NCI-H510A treated with DMSO at 0.1 percent for 48 hours (cell line): ENCODE results near the gene HIPK4.
"Not testable (repeated sequence)": the region's sequence is repeated elsewhere in the genome, so short reads cannot be mapped to it uniquely, and the experiment has no call there.

ENCODE experiments used
- DNase-seq: peaks from one replicate; lab custom pipeline; 2025; lab: John Stamatoyannopoulos, UW

HIPK4 gene

DNA sequence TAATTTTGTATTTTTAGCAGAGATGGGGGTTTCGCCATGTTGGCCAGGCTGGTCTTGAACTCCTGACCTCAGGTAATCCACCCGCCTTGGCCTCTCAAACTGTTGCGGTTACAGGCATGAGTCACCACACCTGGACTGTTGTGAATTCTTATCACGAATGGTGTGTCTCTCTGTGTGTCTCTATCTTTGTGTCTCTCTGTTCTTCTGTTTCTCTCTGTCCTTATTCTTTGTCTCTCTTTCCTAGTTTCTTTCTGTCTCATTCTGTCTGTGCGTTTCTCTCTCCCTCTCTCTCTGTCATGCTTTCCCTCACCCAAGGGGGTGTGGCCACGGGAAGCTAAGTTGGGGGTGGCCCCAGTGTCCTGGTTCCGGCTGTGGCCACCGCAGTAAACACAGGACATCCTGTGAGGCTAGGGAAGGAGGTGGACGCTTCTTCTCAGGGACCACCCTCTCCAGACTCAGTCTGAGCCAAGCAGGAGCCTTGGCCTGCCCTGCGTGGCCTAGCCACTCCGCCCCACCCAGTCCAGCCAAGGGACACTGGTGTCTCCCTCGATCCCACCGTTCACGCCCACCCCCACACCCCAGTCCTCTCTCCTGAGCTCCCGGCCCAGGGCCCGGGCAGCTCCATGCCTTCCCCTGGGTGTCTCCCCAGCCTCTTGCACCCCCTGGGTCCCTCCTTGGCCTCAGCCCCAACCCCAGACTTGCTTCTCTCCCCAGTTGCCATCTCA is 27.1 kb upstream of the HIPK4 start:
- no peak for DNase-seq

DNA sequence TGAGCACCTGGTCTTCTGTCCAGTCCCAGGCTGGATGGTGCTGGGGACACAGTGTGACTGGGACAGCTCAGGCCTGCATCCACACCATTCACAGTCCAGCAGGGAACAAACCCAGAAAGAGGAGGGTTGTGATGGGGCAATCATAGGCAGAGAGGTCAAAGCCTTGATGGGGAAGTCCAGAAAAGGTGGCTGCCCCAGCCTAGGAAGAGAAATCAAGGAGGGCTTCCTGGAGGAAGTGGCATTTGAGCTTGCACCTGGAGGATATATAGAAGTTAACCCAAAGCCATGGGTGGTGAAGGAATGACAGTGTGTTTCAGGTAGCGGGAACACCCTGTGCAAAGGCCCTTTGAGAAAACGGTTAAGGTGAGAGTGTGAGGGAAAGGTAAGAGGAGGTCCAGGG is 25.8 kb upstream of the HIPK4 start:
- DNase-seq = no peak

DNA sequence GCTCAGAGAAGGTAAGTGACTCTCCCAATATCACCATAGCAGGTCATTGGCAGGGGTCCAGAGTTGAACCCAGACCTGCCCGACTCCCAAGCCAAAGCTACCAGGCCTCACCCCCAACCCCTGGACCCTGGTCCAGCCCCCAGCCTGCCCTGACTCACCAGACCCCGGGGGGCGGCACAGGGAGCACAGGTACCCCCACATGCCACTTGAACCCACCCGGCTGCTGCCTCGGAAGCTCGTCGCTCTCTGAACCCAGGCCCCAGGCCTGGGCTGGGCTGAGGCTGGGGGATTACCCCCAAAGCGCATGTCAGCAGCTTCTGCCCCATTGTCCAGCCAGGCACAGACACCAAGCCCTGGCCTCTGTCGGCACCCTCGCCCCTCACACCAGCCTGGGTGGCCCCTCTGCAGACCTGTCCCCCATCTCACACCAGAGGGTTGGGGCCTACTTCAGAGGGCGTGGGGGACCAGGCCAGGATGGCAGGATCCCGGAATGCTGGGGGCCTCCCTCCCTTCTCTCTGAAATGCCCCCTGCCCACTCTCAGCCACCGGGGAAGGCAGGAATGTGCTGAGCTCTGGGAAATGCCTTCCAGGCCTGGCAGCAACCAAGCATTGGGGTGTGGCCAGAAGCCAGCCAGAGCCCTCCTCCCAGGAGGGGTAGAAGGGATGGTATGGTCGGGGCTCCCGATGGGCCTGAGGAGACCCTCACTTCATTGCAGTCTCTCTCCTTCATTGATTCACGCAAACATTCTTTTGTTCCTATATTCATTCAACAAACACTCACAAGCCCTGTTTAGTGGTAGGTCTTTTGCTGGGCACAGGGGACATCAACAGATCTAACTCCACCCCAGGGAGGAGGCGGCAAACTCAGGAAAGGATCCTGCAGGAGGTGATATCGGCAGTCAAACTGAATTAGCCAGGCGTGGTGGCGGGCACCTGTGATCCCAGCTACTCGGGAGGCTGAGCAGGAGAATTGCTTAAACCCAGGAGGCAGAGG is 24.9 kb upstream of the HIPK4 start:
- DNase-seq = no peak

DNA sequence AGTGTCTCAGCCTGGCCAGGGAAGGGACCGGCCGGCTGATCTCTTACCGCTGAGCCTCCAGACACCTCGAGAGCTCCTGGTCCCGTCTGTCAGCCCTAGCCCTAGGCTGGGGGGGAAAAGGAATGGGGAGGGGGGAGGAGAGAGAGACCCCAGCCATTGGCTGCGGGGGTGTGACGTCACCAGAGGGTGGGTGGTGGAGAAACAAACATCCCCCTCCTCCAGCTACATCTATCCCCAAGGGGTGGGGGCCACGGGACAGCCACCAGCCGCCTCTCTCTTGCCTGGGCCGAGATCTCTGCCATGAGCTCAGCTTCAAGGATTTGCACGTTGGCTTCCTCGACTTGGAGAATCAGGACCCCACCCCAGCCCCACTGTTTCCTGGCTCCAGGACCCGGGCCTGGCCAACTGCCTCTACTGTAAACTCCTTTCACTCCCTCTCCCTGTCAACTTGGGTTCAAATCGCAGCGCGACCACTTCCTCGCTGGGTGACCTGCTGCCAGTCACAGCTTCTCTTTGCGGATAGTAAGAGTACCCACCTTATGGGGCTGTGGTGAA is 23.4 kb upstream of the HIPK4 start, which contains the start of gene PRX:
Gene PRX (minus strand): TSS at position 88 of the 555 bp plus-strand sequence. CDS start 5,446 bp downstream, outside the sequence.
- no peak for DNase-seq

DNA sequence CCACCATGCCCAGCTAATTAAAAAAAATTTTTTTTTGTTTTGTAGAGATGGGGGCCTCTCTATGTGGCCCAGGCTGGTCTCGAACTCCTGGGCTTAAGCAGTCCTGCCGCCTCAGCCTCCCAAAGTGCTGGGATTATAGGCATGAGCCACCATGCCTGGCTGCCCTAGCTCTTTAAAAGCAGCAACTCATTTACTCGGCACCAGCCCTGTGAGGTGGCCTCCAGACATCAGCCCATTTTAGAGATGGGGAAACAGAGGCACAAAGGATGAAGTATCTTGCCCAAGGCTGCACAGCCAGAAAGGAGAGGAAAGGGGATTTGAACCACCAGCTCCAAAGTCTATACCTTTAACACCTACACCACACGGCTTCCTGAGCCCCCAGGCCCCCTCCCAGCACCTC is 22.9 kb upstream of the HIPK4 start:
- DNase-seq = no peak

DNA sequence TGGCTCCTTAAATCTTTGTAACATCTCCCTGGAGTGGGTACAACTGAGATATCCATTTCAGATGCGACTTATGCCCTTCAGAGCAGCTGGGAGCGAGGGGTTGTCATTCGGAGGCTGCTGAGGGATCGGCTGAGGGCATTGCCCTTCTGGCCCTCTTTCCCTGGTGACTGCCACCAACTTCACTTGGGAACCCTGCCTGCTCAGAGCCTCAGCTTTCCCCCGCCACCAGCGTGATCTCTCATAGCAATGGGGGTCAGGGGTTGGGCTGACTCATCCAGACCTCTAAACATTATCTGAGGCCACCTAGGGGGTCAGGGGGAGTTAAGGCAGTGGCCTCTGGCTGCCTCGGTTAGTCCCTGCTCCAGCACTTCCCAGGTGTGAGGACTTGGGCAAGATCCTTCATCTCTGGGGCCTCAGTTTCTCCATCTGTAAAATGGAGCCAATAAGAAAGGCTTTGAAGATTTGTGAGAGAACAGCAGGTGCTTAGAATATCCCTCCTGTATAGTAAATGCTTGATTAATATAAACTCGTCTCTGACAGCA is 22.0 kb upstream of the HIPK4 start:
- no peak for DNase-seq

DNA sequence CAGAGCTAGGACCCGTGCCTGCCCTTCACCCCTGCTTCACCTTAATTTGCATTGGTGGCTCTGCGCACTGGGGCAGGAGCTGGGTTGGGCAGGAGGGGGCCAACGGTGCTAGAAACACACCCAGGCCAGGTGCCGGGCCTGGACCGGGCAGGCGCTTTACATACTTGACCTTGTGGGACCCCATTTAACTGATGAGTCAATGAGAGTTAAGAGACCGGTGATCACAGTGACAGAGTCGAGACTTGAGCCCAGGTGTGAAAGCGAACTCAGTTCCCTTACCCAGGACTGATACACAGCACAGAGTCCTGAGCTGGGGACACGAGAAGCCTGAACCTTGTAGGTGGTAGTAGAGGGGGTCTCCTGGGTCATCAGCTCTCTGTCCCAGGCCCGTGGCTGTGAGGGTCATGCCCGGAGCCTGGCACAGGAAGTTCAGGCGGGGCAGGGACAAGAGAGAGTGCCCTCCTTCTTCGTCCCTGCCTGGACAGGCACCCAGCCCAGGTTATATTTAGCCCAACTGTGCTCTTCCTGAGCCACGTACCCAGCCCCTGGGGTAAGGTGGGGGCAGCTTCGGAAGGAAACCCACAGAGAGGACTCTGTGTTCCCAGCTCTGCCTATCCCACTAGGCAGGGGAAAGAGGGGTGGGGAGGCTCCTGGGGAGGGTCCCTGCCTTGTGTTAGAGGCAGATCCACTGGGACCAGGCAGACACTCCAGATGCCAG is 21.3 kb upstream of the HIPK4 start:
- DNase-seq = no peak

DNA sequence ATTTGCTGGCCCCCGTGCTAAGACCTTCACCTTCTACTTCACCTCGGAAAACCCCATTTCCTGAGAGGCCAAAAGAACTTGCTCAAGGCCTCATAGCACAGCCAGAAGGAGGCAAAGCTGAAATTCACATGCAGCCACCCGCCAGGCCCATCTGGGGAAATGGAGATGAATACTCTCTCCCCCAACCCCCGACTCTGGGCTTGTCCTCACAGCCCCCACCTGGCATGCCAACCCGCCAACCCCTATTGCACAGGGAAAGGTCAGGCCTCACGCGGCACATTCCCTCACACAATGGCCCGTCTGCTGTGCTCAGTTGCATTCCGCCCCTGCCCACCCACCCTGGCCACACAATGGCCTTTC is 20.0 kb upstream of the HIPK4 start:
- DNase-seq = no peak

DNA sequence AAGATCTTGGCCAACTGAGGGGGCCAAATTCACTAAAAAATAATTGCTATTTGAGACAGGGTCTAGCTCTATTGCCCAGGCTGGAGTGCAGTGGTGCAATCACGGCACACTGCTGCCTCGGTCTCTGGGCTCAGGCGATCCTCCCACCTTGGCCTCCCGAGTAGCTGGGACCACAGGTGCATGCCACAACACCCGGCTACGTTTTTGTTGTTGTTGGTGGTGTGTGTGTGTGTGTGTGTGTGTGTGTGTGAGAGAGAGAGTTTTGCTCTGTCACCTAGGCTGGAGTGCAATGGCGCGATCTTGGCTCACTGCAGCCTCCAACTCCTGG is 18.6 kb upstream of the HIPK4 start:
- not testable (repeated sequence) for DNase-seq

DNA sequence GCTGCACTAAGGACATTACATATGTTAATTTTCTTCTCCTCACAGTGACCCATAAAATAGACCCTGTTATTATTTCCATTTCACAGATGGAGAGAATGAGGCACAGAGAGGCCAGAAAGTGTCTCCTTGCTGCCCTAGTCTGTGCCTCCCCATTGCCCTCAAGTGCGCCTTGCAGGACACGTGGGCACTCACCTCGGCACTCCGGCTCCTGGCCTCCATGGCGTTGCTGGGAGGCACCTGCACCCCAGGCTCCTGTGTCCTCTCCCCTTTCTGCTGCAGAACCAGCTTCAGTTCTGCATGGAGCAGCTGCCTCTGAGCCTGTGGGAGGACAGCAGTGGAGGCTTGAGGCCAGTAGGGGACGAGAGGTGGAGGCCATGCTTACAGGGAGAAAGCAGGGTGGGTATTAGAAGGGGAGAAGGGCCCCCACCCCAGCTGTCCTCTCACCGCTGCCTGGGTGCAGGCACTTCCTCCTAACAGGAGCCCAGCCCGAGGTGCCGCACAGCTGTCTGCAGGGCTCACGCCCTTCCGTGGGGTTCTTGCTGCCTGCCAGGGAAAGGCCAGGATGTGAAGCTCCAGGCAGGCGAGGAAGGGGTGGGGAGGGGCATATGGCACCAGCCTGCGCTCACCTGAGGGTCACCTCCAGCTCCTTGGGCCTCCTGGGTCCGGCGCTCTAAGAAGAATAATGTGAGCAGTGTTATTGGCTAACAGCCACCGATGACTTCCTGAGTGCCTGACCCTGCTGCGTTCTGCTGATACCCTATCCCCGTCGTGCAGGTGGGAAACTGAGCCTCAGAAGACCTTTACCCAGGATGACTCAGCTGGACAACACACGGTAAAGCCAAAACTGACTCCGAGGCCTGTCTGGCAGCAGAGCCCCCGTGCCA is 18.0 kb upstream of the HIPK4 start:
- no peak for DNase-seq

DNA sequence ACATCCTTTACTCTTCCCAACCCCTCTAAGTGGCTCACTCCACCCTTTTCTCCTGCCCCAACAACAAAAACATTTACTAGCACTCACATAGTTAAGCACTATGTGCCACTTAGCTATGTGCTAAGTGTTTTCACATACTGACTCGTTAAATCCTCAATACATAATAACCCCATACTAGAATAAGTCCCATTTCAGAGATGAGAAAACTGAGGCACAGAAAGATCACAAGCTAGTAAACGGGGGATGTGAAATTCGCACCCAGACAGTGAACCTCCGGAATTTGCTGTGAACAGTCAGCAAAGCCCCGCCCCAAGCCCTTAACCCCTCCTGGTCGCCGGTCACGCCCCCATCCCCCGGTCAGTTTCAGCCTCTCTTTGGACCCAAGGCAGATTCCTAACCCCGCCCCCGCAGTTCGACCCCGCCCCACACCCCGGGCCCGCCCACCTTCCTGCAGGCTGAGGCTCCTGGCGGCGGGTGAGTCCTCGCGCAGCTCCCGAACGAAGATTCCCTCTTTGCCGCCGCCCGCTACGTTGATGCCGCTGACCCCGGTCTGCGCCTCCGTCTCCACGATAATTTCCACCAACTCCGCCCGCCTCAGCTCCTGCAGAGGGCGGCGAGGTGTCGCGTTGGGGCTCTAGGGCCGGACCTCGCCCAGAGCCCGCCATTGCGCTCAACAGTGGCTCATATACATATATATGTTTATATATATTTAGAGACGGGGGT is 13.4 kb upstream of the HIPK4 start:
- DNase-seq = peak; percentile 55

DNA sequence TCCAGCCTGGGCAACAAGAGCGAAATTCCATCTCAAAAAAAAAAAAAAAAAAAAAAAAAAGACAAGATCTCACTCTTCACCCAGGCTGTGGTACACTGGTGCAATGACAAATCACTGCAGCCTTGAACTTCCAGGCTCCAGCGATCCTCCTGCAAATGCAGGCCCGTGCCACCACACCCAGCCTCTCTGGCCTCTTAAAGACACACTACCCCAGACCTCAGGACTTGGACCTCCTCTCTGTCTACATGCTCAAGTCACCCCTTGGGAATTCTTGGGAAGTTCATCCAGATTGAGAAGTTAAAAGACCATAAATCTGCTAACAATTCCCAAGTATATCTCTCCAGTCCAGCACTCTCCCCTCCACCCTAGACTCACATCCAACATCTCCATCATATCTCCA is 10.6 kb upstream of the HIPK4 start:
- DNase-seq = no peak

DNA sequence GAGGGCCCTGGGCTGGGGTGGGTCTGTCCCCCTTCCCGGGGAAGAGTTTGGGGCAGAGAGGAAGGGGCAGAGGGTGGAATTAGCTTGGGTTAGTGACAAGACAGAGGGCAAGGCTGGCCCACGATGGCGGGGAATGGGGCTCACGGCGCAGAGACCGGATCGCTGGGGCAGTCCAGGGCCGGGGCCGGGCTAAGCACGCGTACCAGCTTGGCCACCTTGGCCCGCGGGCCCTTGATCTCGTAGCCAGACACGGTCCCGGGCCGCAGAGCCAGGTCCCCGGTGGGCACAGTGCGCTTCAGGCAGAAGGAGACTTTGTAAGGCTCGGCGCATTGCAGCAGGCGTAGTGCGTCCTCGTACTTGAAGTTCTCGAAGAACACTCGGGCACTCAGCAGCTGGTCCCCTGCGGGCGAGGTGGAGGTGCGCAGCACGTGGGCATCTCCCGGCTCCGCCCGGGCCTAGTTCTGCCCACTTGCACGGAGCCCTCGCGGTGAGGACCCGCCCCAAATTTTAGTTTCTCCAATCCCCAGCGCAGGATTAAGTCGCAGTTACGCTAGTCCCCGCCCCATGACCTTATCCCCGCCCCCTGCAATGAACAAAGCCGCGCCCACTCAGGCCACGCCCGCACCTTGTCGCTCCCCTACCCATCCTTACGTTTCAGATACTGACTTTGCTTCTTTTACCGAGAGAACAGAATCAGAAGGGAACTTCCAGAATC is 8.6 kb upstream of the HIPK4 start:
- DNase-seq = no peak

DNA sequence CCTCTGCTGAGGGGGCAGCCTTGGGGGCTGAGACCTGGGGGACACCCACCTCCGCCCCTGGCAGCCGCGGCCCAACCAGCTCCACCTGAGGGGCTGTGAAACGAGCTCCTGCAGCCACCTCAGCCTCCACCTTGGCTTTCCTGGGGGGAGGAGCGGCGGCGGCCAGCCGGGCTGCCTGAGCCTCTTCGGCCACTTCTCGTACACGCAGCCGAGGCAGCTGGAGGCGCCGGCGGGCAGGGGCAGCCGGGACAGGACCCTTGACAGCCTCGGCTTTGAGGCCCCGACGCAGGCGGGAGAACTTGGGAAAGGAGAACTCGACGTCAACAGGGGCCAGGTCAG is 7.6 kb upstream of the HIPK4 start:
- no peak for DNase-seq

DNA sequence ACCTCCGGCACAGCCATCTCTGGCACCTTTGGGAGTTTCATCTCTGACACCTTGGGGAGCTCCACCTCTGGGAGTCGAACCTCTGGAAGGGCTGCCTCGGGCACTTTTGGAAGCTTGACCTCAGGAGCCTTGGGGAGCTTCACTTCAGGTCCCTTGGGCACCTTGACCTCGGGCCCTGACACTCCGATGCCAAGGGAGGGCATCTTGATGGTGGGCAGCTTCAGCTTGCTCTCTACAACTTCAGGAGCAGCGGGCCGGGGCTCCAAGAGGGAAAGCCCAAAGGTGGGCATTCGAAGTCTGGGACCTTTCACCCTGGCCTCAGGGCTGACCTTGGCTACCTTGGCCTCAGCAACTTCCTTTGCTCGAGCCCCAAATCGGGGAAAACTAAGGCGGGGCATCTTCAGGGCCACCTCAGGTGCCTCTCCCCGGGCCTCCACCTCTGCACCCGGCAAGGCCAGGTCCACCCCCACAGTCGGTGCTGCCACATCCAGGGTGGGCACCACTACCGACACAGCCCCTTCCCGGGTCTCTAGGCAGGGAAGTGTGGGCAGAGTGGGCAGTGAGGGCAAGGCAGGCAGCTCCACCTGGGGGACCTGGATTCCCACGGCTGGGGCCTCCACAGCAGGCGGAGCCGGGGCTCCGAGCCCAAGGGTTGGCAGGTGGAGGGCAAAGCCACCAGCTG is 7.0 kb upstream of the HIPK4 start:
- no peak for DNase-seq

DNA sequence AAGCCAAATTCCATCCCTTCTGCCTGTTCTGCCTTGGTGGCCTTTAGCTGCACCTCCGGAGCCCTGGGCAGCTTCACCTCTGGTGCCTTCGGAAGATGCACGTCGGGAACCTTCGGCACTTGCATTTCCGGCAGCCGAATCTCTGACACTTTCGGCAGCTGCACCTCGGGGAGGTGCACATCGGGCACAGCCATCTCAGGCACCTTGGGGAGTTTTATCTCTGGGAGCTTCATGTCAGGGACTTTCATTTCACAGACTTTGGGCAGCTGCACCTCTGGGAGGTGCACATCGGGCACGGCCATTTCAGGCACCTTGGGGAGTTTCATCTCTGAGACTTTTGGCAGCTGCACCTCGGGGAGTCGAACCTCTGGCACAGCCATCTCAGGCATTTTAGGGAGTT is 6.0 kb upstream of the HIPK4 start:
- no peak for DNase-seq

DNA sequence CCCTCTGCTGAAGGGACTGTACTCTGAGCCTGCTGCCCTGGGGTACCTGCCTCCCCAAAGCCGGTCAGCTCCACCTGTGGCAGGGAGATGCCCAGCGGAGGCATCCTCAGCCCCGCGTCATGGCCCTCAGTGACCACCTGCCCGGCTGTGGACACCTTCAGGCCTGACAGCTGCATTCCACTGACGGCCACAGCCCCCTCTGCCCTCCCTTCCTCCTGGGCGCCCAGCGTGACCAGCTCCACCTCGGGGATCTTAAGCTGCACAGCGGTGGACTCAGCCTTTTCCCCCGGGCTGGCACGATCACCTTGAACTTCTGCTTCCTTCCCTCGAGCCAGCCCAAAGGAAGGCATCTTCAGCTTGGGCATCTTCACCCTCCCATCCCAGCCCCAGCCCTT is 4.8 kb upstream of the HIPK4 start:
- DNase-seq = no peak

DNA sequence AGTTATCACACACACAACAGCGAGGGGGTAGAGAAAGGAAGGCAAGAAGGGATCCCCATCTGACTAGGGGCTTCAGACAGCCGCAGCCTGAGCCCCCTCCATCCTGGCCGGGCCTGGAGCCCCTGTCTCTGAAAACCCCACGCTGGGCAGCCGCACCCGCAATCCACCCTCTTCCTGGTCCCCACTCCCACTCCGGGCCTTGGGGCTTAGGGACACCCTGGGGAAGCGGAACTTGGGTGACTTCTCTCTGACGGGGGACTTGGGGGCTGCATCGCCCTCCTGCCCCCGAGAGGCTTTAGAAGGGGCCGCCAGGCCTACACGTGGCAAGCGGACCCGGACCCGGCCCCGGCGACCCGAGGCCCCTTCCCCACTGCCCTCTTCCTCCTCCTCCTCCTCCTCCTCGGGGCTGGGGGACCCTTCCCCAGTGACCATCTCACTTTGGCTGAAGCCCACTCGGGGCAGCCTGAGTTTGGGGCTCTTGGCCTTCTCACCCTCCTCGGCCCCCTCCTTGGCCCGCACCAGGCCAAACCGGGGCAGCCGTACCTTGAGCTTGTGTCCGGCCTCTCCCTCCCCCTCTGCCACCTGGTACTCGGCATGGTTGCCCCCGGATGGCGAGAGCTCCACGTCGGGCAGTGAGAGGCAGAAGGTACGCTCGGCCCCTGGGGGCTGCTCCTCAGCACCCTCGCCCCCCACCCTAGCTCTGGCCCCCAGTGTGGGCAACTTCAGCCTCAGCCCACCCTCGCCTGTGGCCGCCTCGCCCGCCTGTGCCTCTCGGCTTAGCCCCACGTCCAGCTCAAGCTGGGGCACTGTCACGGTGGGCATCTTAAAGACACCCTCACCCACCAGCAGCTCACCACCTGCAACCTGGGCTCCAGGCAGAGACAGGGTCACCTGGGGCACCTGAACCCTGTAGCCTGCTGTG is 4.2 kb upstream of the HIPK4 start:
- DNase-seq = no peak
